OCI-LY1 (cell line): ENCODE data around the gene RANBP3L.

Experiments used
- H2AFZ ChIP-seq: fragments of 200-600 bp; sonication (generic), shearing (Covaris generic); 2 replicates; pipeline ENCODE4 v1.6.0; 2014; ENCODE audit warnings: antibody characterized with exemption, mild to moderate bottlenecking, low read length
- H3F3A ChIP-seq: fragments of 200-600 bp; sonication (generic), shearing (Covaris generic); 2 replicates; pipeline ENCODE4 v1.6.0; 2014; ENCODE audit warnings: mild to moderate bottlenecking, antibody characterized with exemption, low read length, moderate library complexity; ENCODE audit not compliant: insufficient read depth
- H3K27ac ChIP-seq: fragments of 200-600 bp; sonication (generic); 2 replicates; pipeline ENCODE4 v1.5.1; 2014; ENCODE audit warnings: low read length, mixed run types, mild to moderate bottlenecking, low read depth; ENCODE audit not compliant: poor library complexity, severe bottlenecking
- H3K27me3 ChIP-seq: fragments of 200-600 bp; sonication (generic); 2 replicates; pipeline ENCODE4 v1.6.0; 2014; ENCODE audit warnings: antibody characterized with exemption, mild to moderate bottlenecking, low read length, moderate library complexity; ENCODE audit not compliant: insufficient read depth
- H3K36me3 ChIP-seq: fragments of 200-600 bp; sonication (generic); 2 replicates; pipeline ENCODE4 v1.6.1; 2014; ENCODE audit warnings: mild to moderate bottlenecking, antibody characterized with exemption, low read length, moderate library complexity, mixed read lengths; ENCODE audit not compliant: insufficient read depth
- H3K4me1 ChIP-seq: fragments of 200-600 bp; sonication (generic); 2 replicates; pipeline ENCODE4 v1.5.1; 2014; ENCODE audit warnings: mild to moderate bottlenecking, low read length, moderate library complexity; ENCODE audit not compliant: insufficient read depth, severe bottlenecking
- H3K4me2 ChIP-seq: fragments of 200-600 bp; sonication (generic), shearing (Covaris generic); 2 replicates; pipeline ENCODE4 v1.6.1; 2014; ENCODE audit warnings: low read length
- H3K4me3 ChIP-seq: fragments of 200-600 bp; sonication (generic); 2 replicates; pipeline ENCODE4 v1.5.1; 2014; ENCODE audit warnings: low read length, low read depth, mild to moderate bottlenecking, mixed read lengths; ENCODE audit not compliant: poor library complexity, severe bottlenecking
- H3K79me2 ChIP-seq: fragments of 200-600 bp; shearing (Covaris generic); 2 replicates; pipeline ENCODE4 v1.6.1; 2016; ENCODE audit warnings: mixed run types, low read length, mixed read lengths; ENCODE audit not compliant: insufficient read depth
- H3K9ac ChIP-seq: fragments of 200-600 bp; sonication (generic), shearing (Covaris generic); 2 replicates; pipeline ENCODE4 v1.6.1; 2014; ENCODE audit warnings: mild to moderate bottlenecking, low read length, mixed read lengths
- H3K9me2 ChIP-seq: fragments of 200-600 bp; sonication (generic), shearing (Covaris generic); 2 replicates; pipeline ENCODE4 v1.6.1; 2014; ENCODE audit warnings: low read depth, mild to moderate bottlenecking, low read length, mixed read lengths
- H3K9me3 ChIP-seq: fragments of 200-600 bp; shearing (Covaris generic); 2 replicates; pipeline ENCODE4 v1.6.1; 2014; ENCODE audit warnings: low read length, mixed read lengths
- H4K20me1 ChIP-seq: fragments of 200-600 bp; sonication (generic), shearing (Covaris generic); 2 replicates; pipeline ENCODE4 v1.6.0; 2016; ENCODE audit warnings: mild to moderate bottlenecking, low read length; ENCODE audit not compliant: insufficient read depth
- EZH2 ChIP-seq: fragments of 200-600 bp; sonication (generic), shearing (Covaris generic); IDR thresholded peaks from 2 replicates; pipeline ENCODE4 v1.8.0; 2017; ENCODE audit warnings: borderline replicate concordance, mixed run types, mild to moderate bottlenecking, antibody characterized with exemption, low read length, moderate library complexity, mixed read lengths
- TF ChIP-seq, protein P1 (sequence below): fragments of 200-600 bp; sonication (generic), shearing (Covaris generic); IDR thresholded peaks from 2 replicates; pipeline ENCODE4 v1.5.1; 2017; ENCODE audit warnings: mild to moderate bottlenecking, antibody characterized with exemption, low read length, moderate library complexity, mixed read lengths

RANBP3L gene

DNA sequence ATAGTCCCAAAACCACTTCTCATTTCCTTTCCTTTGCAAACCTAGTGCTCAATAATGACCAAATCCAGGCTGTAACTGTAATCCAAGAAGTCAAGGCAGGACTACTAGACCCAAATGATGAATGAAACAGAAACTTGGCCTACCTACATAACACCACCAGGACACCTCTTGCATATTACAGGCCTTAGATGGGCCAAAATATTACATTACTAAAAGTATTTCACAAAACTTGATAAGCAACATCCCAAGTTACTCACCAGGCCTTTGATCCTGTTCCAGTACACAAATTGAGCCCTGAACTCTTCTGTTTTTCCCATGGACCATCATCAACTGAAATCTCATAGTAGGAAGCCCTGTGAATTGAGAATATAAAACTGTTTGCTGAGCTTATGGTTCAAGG, 94.8 kb downstream of the RANBP3L start:
- H3F3A ChIP-seq: no peaks in the 10 kb centered on the region
- no peaks in the 10 kb centered on the region for H3K79me2 ChIP-seq
- no peak for TF ChIP-seq EZH2
- TF ChIP-seq, protein P1, sequence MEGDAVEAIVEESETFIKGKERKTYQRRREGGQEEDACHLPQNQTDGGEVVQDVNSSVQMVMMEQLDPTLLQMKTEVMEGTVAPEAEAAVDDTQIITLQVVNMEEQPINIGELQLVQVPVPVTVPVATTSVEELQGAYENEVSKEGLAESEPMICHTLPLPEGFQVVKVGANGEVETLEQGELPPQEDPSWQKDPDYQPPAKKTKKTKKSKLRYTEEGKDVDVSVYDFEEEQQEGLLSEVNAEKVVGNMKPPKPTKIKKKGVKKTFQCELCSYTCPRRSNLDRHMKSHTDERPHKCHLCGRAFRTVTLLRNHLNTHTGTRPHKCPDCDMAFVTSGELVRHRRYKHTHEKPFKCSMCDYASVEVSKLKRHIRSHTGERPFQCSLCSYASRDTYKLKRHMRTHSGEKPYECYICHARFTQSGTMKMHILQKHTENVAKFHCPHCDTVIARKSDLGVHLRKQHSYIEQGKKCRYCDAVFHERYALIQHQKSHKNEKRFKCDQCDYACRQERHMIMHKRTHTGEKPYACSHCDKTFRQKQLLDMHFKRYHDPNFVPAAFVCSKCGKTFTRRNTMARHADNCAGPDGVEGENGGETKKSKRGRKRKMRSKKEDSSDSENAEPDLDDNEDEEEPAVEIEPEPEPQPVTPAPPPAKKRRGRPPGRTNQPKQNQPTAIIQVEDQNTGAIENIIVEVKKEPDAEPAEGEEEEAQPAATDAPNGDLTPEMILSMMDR: no peak
- H3K4me1 ChIP-seq: no peaks in the 10 kb centered on the region
- H3K9ac ChIP-seq: no peak overlapping the region
- H3K27ac ChIP-seq: no peak overlapping the region
- H3K4me2 ChIP-seq: no peak overlapping the region
- H4K20me1 ChIP-seq: no peaks in the 10 kb centered on the region
- H2AFZ ChIP-seq: no peak overlapping the region
- H3K4me3 ChIP-seq: no peak overlapping the region
- H3K9me2 ChIP-seq: no peaks in the 10 kb centered on the region
- no peaks in the 10 kb centered on the region for H3K27me3 ChIP-seq
- no peaks in the 10 kb centered on the region for H3K9me3 ChIP-seq
- H3K36me3 ChIP-seq: peaks cover 5% of the 10 kb centered on the region; the same call in 1 of the 2 replicates

DNA sequence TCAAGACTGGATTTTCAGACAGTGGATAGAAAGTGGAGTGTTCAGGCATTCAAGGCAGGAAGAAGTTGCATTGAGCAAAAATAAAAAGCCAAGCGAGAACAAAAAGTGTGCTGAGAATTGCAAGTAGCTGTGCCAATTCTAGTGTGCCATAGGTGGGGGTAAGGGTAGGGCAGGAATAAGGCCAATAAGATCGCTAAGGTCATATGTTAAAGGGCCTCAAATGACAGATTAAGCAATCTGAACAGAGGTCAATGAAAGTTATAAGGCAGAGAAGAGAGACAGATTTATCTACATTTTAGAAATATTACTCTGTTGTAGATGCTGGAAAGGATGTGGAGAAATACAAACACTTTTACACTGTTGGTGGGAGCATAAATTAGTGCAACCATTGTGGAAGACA, 96.4 kb downstream of the RANBP3L start:
- H3K36me3 ChIP-seq: peaks cover 5% of the 10 kb centered on the region; the same call in 1 of the 2 replicates
- H3K79me2 ChIP-seq: no peaks in the 10 kb centered on the region
- no peaks in the 10 kb centered on the region for H4K20me1 ChIP-seq
- no peaks in the 10 kb centered on the region for H3K4me1 ChIP-seq
- no peak overlapping the region for H3K4me2 ChIP-seq
- H3K9me3 ChIP-seq: no peaks in the 10 kb centered on the region
- no peak overlapping the region for H3K27ac ChIP-seq
- no peak overlapping the region for H2AFZ ChIP-seq
- no peaks in the 10 kb centered on the region for H3K9me2 ChIP-seq
- no peaks in the 10 kb centered on the region for H3F3A ChIP-seq
- TF ChIP-seq EZH2: no peak
- TF ChIP-seq, protein P1: no peak
- H3K27me3 ChIP-seq: no peaks in the 10 kb centered on the region
- H3K4me3 ChIP-seq: no peak overlapping the region
- no peak overlapping the region for H3K9ac ChIP-seq

DNA sequence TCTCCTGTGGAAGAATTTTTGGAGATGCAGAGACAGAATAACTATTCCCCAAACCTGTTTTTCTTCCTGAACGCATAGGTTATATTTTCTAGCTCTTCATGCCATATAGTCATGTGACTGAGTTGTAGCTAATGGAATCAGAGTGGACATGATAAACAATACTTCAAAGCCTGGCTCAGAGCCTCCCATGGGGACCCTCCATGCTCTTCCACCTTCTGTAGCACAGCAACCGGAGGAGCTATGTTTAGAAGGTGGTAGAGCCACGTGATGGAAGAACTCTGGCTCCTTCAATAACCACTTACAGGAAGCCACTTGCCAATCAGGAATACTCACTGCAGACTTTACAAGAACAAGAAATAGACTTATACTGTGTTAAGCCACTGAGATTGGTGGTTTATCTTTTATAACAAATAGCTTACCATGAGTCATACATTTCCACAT, 99.2 kb downstream of the RANBP3L start:
- Histone ChIP-seq H3K27ac (no peak overlapping the region), H3K4me3 (no peak overlapping the region), H3K36me3 (peaks cover 14% of the 10 kb centered on the region), H3K4me1 (no peaks in the 10 kb centered on the region), H3K9me2 (no peaks in the 10 kb centered on the region), H2AFZ (no peak overlapping the region), H3K79me2 (no peaks in the 10 kb centered on the region), H3K9me3 (no peaks in the 10 kb centered on the region), H3K4me2 (no peak overlapping the region), H3F3A (no peaks in the 10 kb centered on the region), H4K20me1 (no peaks in the 10 kb centered on the region), H3K9ac (no peak overlapping the region), H3K27me3 (no peaks in the 10 kb centered on the region)
- no peak for TF ChIP-seq EZH2
- TF ChIP-seq, protein P1: no peak
